ENCODE results near the gene SNX5.

- no peak for TF ChIP-seq CTCF (IDR thresholded peaks at IDR 0.05; ENCODE audit: insufficient read depth, low read length, poor library complexity, severe bottlenecking)
- no peak for TF ChIP-seq EZH2phosphoT487 (conservative IDR thresholded peaks at IDR 0.05; ENCODE audit: low read length)
Measured at GRCh38 chr20:17910828-17911294, 57.7 kb downstream of the SNX5 start.

Measured in SU-DHL-6 (cell line).